ENCODE data around the gene TM4SF20.

The TM4SF20 gene

GRCh38 chr2:227344231-227344630, 34.9 kb downstream of the TM4SF20 start:
- Histone ChIP-seq H3K4me3 (ENCODE audit: low read length) (no peak overlapping the region), H3K4me1 (ENCODE audit: control insufficient read depth, insufficient read depth, low read length) (no peaks in the 10 kb centered on the region), H3K27me3 (ENCODE audit: control insufficient read depth, insufficient read depth, low read length) (no peaks in the 10 kb centered on the region), H3K9me3 (ENCODE audit: control insufficient read depth, insufficient read depth, low read length) (no peaks in the 10 kb centered on the region), H3K36me3 (ENCODE audit: control insufficient read depth, insufficient read depth, low read length) (no peaks in the 10 kb centered on the region), H3K27ac (ENCODE audit: low read length) (no peak overlapping the region)
- WGBS (ENCODE audit: insufficient coverage, insufficient read length): no CpG with 5 or more reads among the region's 2 CpGs
- DNase-seq (ENCODE audit: low read depth, low spot score): no peak

GRCh38 chr2:227341553-227341952, 37.6 kb downstream of the TM4SF20 start:
- Histone ChIP-seq H3K4me1 (ENCODE audit: control insufficient read depth, insufficient read depth, low read length) (no peaks in the 10 kb centered on the region), H3K4me3 (ENCODE audit: low read length) (no peak overlapping the region)
- no CpG with 5 or more reads among the region's 2 CpGs for WGBS (ENCODE audit: insufficient coverage, insufficient read length)

DNA sequence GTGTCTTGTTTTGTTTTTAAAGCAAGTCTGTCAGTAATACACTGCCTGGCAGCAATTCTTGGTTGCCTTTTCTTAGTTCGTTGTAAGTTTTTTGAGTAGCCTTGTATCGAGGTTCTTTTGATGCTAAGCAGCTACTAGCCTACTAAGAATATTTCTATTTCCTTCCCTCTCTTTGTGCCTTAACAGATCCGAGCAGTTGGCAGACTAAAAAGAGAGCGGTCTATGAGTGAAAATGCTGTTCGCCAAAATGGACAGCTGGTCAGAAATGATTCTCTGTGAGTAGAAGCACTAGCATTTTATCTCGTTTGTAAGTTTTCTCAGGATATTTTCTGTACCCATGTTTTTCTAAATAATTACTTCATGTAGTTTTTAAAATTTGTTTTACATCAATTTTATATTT, 39.0 kb downstream of the TM4SF20 start:
- no peak for DNase-seq (ENCODE audit: low read depth, low spot score)
- Histone ChIP-seq H3K4me1 (ENCODE audit: control insufficient read depth, insufficient read depth, low read length) (no peaks in the 10 kb centered on the region), H3K27me3 (ENCODE audit: control insufficient read depth, insufficient read depth, low read length) (no peaks in the 10 kb centered on the region), H3K4me3 (ENCODE audit: low read length) (no peak overlapping the region), H3K9me3 (ENCODE audit: control insufficient read depth, insufficient read depth, low read length) (no peaks in the 10 kb centered on the region), H3K36me3 (ENCODE audit: control insufficient read depth, insufficient read depth, low read length) (no peaks in the 10 kb centered on the region), H3K27ac (ENCODE audit: low read length) (no peak overlapping the region)
- WGBS (ENCODE audit: insufficient coverage, insufficient read length): no CpG with 5 or more reads among the region's 6 CpGs

More at GRCh38 chr2:227341553-227341952, 37.6 kb downstream of the TM4SF20 start:
- H3K27me3 ChIP-seq (ENCODE audit: control insufficient read depth, insufficient read depth, low read length): no peaks in the 10 kb centered on the region
- H3K9me3 ChIP-seq (ENCODE audit: control insufficient read depth, insufficient read depth, low read length): no peaks in the 10 kb centered on the region
- DNase-seq (ENCODE audit: low read depth, low spot score): no peak
- H3K27ac ChIP-seq (ENCODE audit: low read length): no peak overlapping the region
- no peaks in the 10 kb centered on the region for H3K36me3 ChIP-seq (ENCODE audit: control insufficient read depth, insufficient read depth, low read length)

DNA sequence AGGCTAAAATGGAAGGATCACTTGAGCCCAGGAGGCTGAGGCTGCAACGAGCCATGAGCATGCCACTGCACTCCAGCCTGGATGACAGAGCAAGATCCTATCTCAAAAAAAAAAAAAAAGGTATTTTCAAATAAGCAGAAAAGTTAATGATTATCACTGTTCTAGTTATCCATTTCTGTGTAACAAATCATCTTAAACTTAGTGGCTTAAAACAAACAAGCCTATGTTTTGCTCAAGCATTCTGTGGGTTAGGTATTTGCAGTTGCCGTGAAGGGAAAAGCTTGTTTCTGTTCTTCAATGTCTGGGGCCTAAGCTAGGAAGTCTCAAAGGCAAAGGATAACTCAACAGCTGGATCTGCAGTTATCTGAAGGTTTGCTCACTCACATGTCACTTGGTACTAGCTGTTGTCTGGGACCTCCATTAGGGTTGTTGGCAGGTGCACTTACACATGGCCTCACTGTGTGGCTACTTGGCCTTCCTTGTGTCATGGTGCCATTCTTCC, 40.0 kb downstream of the TM4SF20 start:
- DNase-seq (ENCODE audit: low read depth, low spot score): no peak
- H3K4me3 ChIP-seq (ENCODE audit: low read length): no peak overlapping the region
- H3K27me3 ChIP-seq (ENCODE audit: control insufficient read depth, insufficient read depth, low read length): no peaks in the 10 kb centered on the region
- no peaks in the 10 kb centered on the region for H3K4me1 ChIP-seq (ENCODE audit: control insufficient read depth, insufficient read depth, low read length)
- no CpG with 5 or more reads among the region's 2 CpGs for WGBS (ENCODE audit: insufficient coverage, insufficient read length)
- H3K9me3 ChIP-seq (ENCODE audit: control insufficient read depth, insufficient read depth, low read length): no peaks in the 10 kb centered on the region
- no peaks in the 10 kb centered on the region; the same call in 1 of the 2 replicates for H3K36me3 ChIP-seq (ENCODE audit: control insufficient read depth, insufficient read depth, low read length)
- no peak overlapping the region for H3K27ac ChIP-seq (ENCODE audit: low read length)

DNA sequence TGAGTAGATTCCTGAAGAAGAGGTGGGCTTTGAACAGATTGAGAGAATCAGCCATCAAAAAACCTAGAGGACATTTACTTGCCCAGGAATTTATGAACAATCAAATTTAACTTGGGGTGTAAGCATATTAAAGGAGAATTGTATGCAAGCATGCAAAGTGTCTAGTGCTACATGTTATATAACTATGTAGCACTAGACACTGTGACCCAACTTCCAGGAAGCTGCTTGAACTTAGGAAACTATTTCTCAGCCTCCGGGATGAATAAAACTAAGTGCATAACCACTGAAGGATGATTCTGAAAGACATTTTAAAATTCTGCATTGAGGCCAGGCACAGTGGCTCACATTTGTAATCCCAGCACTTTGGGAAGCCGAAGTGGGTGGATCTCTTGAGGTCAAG, 41.7 kb downstream of the TM4SF20 start:
- no CpG with 5 or more reads among the region's 2 CpGs for WGBS (ENCODE audit: insufficient coverage, insufficient read length)
- no peaks in the 10 kb centered on the region for H3K4me1 ChIP-seq (ENCODE audit: control insufficient read depth, insufficient read depth, low read length)
- DNase-seq (ENCODE audit: low read depth, low spot score): no peak
- no peaks in the 10 kb centered on the region; the same call in 1 of the 2 replicates for H3K36me3 ChIP-seq (ENCODE audit: control insufficient read depth, insufficient read depth, low read length)
- H3K27me3 ChIP-seq (ENCODE audit: control insufficient read depth, insufficient read depth, low read length): no peaks in the 10 kb centered on the region
- H3K4me3 ChIP-seq (ENCODE audit: low read length): no peak overlapping the region
- no peaks in the 10 kb centered on the region for H3K9me3 ChIP-seq (ENCODE audit: control insufficient read depth, insufficient read depth, low read length)
- no peak overlapping the region for H3K27ac ChIP-seq (ENCODE audit: low read length)

GRCh38 chr2:227335713-227336112, 43.4 kb downstream of the TM4SF20 start:
- H3K4me3 ChIP-seq (ENCODE audit: low read length): no peak overlapping the region
- no peak for DNase-seq (ENCODE audit: low read depth, low spot score)
- no CpG with 5 or more reads among the region's 1 CpG for WGBS (ENCODE audit: insufficient coverage, insufficient read length)
- H3K27ac ChIP-seq (ENCODE audit: low read length): no peak overlapping the region
- H3K36me3 ChIP-seq (ENCODE audit: control insufficient read depth, insufficient read depth, low read length): no peaks in the 10 kb centered on the region; the same call in 1 of the 2 replicates
- no peaks in the 10 kb centered on the region for H3K9me3 ChIP-seq (ENCODE audit: control insufficient read depth, insufficient read depth, low read length)
- no peaks in the 10 kb centered on the region for H3K4me1 ChIP-seq (ENCODE audit: control insufficient read depth, insufficient read depth, low read length)
- no peaks in the 10 kb centered on the region for H3K27me3 ChIP-seq (ENCODE audit: control insufficient read depth, insufficient read depth, low read length)

DNA sequence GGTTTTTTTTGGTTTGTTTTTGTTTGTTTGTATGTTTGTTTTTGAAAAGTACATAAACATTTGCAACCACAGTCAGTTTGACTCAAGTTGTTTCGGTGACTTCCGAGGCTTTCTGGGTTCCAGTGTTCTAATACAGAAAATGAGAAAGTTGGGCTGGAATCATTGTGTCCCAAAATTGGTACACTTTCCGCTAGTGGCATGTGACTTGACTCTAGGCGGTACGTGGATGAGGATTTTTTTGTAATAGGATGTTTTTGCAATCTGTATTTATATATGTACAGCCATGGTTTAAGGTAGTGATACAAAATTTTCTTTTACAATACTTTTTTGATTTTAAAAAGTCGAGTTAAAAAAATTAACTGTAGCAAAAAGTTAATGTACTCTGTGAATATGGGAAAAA, 52.3 kb downstream of the TM4SF20 start:
- no peaks in the 10 kb centered on the region for H3K9me3 ChIP-seq (ENCODE audit: control insufficient read depth, insufficient read depth, low read length)
- no peak overlapping the region for H3K4me3 ChIP-seq (ENCODE audit: low read length)
- H3K4me1 ChIP-seq (ENCODE audit: control insufficient read depth, insufficient read depth, low read length): no peaks in the 10 kb centered on the region
- H3K27ac ChIP-seq (ENCODE audit: low read length): no peak overlapping the region
- no peaks in the 10 kb centered on the region for H3K36me3 ChIP-seq (ENCODE audit: control insufficient read depth, insufficient read depth, low read length)
- DNase-seq (ENCODE audit: low read depth, low spot score): no peak
- H3K27me3 ChIP-seq (ENCODE audit: control insufficient read depth, insufficient read depth, low read length): no peaks in the 10 kb centered on the region
- whole genome bisulfite sequencing (ENCODE audit: insufficient coverage, insufficient read length): 100% methylated on average over 1 of the region's 6 CpGs

- Histone ChIP-seq H3K27me3 (ENCODE audit: control insufficient read depth, insufficient read depth, low read length) (no peaks in the 10 kb centered on the region), H3K27ac (ENCODE audit: low read length) (no peak overlapping the region), H3K9me3 (ENCODE audit: control insufficient read depth, insufficient read depth, low read length) (no peaks in the 10 kb centered on the region), H3K4me1 (ENCODE audit: control insufficient read depth, insufficient read depth, low read length) (no peaks in the 10 kb centered on the region), H3K36me3 (ENCODE audit: control insufficient read depth, insufficient read depth, low read length) (no peaks in the 10 kb centered on the region; the same call in 1 of the 2 replicates), H3K4me3 (ENCODE audit: low read length) (peak overlapping the region; percentile 65; the same call in 1 of the 2 replicates)
- no CpG with 5 or more reads among the region's 13 CpGs for WGBS (ENCODE audit: insufficient coverage, insufficient read length)
- DNase-seq (ENCODE audit: low read depth, low spot score): no peak
Measured at GRCh38 chr2:227325839-227326195, 53.3 kb downstream of the TM4SF20 start.

DNA sequence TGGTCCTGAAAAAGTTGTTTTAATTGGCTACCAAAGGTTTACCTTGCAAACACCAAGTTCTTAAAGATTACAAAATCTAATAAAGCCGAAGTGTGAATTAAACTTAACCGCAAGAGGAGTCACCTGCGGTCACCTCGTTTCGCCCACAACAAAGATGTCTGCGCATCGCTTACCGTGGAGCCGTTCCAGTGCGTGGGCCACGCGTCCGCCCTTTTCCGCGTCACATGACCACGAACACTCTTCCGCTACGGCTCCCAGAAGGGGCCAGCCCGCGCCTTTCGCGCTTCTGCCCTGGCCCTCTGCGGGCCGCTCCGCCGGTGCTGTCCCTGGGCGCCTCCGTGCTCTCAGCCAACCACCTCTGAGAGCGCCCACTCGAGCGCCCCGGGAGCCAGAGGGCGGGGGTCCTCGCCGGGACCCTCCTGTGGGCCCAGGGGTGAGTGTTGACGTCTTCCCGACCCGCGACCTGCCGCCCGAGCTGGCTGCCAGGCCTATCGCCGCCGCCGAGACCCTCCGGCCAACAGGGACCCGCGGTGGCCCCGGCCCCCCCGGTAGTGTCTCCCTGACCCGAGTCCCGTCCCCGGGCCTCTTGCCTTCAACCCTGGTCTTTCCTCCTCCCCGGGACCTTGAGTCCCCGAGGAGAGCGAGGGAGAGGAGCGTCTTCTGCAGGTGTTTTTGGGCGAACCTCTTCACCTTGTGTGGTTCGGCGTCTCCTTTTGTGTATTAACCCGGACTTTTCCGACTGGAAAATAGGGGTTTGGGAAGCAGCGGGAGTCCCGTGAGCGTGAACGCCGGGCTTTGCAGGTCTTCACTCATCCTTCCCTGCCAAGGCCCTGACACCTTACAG, 53.9 kb downstream of the TM4SF20 start, which contains the start of gene MFF:
TSS of gene MFF (plus strand) at position 257 of the 844 bp plus-strand sequence. CDS start 5,415 bp downstream, outside the sequence.
- H3K27me3 ChIP-seq (ENCODE audit: control insufficient read depth, insufficient read depth, low read length): no peaks in the 10 kb centered on the region
- H3K27ac ChIP-seq (ENCODE audit: low read length): no peak within 1 kb of the TSS
- DNase-seq (ENCODE audit: low read depth, low spot score): peak; percentile 76
- H3K4me1 ChIP-seq (ENCODE audit: control insufficient read depth, insufficient read depth, low read length): no peaks in the 10 kb centered on the region
- H3K36me3 ChIP-seq (ENCODE audit: control insufficient read depth, insufficient read depth, low read length): no peaks in the 10 kb centered on the region; the same call in 1 of the 2 replicates
- peak within 1 kb of the TSS; percentile 65; the same call in 1 of the 2 replicates for H3K4me3 ChIP-seq (ENCODE audit: low read length)
- WGBS (ENCODE audit: insufficient coverage, insufficient read length): no CpG with 5 or more reads among the region's 67 CpGs
- H3K9me3 ChIP-seq (ENCODE audit: control insufficient read depth, insufficient read depth, low read length): no peaks in the 10 kb centered on the region

- Histone ChIP-seq H3K36me3 (ENCODE audit: control insufficient read depth, insufficient read depth, low read length) (no peaks in the 10 kb centered on the region; the same call in 1 of the 2 replicates), H3K4me3 (ENCODE audit: low read length) (peak overlapping the region; percentile 65; the same call in 1 of the 2 replicates), H3K9me3 (ENCODE audit: control insufficient read depth, insufficient read depth, low read length) (no peaks in the 10 kb centered on the region), H3K27me3 (ENCODE audit: control insufficient read depth, insufficient read depth, low read length) (no peaks in the 10 kb centered on the region), H3K27ac (ENCODE audit: low read length) (no peak overlapping the region), H3K4me1 (ENCODE audit: control insufficient read depth, insufficient read depth, low read length) (no peaks in the 10 kb centered on the region)
- DNase-seq (ENCODE audit: low read depth, low spot score): no peak
- WGBS (ENCODE audit: insufficient coverage, insufficient read length): no CpG with 5 or more reads among the region's 6 CpGs
Measured at GRCh38 chr2:227324642-227324994, 54.5 kb downstream of the TM4SF20 start.
